Measurements from ENCODE around the gene MTX2.

DNA sequence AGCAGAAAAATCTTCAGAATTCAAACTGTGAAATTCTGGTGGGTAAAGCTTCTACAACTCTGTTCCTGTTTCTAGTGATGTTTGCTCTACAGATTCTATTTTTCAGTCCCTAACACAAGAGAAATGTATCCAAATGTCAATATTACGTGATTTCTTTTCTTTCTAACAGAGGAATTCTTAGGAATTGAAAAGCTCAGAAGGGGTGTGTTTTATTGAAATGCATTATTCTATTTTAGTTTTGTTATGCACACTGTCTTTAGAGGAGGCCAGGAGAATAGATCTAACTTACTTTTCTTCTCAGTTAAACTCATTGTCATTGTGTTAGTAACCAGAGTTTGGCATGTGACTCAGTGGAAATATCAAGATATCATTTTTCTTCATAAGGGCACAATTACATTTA lies 62.4 kb downstream of the MTX2 start:
- TF ChIP-seq MEF2A (IDR thresholded peaks at IDR 0.05; ENCODE audit: insufficient read depth, low read depth, low read length) (no peak), EZH2 (IDR thresholded peaks at IDR 0.05; ENCODE audit: borderline replicate concordance, control insufficient read depth, low read depth, low read length) (no peak), POLR2AphosphoS5 (IDR thresholded peaks at IDR 0.05; ENCODE audit: low read length) (no peak)
- TF ChIP-seq, protein P1, sequence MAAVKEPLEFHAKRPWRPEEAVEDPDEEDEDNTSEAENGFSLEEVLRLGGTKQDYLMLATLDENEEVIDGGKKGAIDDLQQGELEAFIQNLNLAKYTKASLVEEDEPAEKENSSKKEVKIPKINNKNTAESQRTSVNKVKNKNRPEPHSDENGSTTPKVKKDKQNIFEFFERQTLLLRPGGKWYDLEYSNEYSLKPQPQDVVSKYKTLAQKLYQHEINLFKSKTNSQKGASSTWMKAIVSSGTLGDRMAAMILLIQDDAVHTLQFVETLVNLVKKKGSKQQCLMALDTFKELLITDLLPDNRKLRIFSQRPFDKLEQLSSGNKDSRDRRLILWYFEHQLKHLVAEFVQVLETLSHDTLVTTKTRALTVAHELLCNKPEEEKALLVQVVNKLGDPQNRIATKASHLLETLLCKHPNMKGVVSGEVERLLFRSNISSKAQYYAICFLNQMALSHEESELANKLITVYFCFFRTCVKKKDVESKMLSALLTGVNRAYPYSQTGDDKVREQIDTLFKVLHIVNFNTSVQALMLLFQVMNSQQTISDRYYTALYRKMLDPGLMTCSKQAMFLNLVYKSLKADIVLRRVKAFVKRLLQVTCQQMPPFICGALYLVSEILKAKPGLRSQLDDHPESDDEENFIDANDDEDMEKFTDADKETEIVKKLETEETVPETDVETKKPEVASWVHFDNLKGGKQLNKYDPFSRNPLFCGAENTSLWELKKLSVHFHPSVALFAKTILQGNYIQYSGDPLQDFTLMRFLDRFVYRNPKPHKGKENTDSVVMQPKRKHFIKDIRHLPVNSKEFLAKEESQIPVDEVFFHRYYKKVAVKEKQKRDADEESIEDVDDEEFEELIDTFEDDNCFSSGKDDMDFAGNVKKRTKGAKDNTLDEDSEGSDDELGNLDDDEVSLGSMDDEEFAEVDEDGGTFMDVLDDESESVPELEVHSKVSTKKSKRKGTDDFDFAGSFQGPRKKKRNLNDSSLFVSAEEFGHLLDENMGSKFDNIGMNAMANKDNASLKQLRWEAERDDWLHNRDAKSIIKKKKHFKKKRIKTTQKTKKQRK (IDR thresholded peaks at IDR 0.05; ENCODE audit: low read depth, low read length) = no peak
